ENCODE data around the gene KLHL20. TPM values are rescaled to one million over a fixed set of nuclear protein-coding genes. Genes with fewer than 3 reads are reported as not detected.
"Not testable (repeated sequence)": the region's sequence is repeated elsewhere in the genome, so short reads cannot be mapped to it uniquely, and the experiment has no call there.

The KLHL20 gene
- total and polyA plus RNA-seq, 8 donors, result 2.6 to 30.7 (median 9.4) TPM

GRCh38 chr1:173784997-173785396 lies 70.2 kb downstream of the KLHL20 start:
- Histone ChIP-seq H3K36me3 (peaks cover 24 to 91% (median 84%) of the 10 kb centered on the region in 4 donors), H3K27me3 (no peaks in the 10 kb centered on the region), H3K4me3 (no peak overlapping the region), H3K9me3 (no peaks in the 10 kb centered on the region), H3K4me1 (no peaks in the 10 kb centered on the region), H3K27ac (no peak overlapping the region)
- intact Hi-C loops (cut with DNase I; ENCODE audit: low total_unique reads), result no loop called here
- no peak for DNase-seq
- TF ChIP-seq POLR2AphosphoS5 (IDR thresholded peaks at IDR 0.05) (no peak), EP300 (IDR thresholded peaks at IDR 0.05) (no peak), CTCF (IDR thresholded peaks at IDR 0.05) (no peak), POLR2A (IDR thresholded peaks at IDR 0.05) (no peak)
- WGBS, 5 donors, result 94 to 98% (median 96%) methylated on average over 7 of the region's 7 CpGs

- intact Hi-C loops (cut with DNase I; ENCODE audit: low total_unique reads), result no loop called here
- Histone ChIP-seq H3K9me3 (no peaks in the 10 kb centered on the region), H3K27ac (no peak overlapping the region), H3K27me3 (no peaks in the 10 kb centered on the region), H3K4me1 (no peaks in the 10 kb centered on the region), H3K36me3 (peaks cover 7 to 46% (median 38%) of the 10 kb centered on the region in 4 donors), H3K4me3 (no peak overlapping the region)
- WGBS, 5 donors, result 97 to 99% (median 98%) methylated on average over 2 of the region's 2 CpGs
- no peak for DNase-seq
- TF ChIP-seq EP300 (IDR thresholded peaks at IDR 0.05) (no peak), POLR2A (IDR thresholded peaks at IDR 0.05) (no peak), POLR2AphosphoS5 (IDR thresholded peaks at IDR 0.05) (no peak), CTCF (IDR thresholded peaks at IDR 0.05) (no peak)
Observed at GRCh38 chr1:173789841-173790240, 75.1 kb downstream of the KLHL20 start.

- no peak overlapping the region for H3K4me3 ChIP-seq
- H3K36me3 ChIP-seq, result peaks cover 10 to 26% (median 12%) of the 10 kb centered on the region in 4 donors
- intact Hi-C loops (cut with DNase I; ENCODE audit: low total_unique reads), result no loop called here
- no peaks in the 10 kb centered on the region for H3K9me3 ChIP-seq
- no peaks in the 10 kb centered on the region for H3K4me1 ChIP-seq
- DNase-seq, result no peak
- H3K27me3 ChIP-seq, result no peaks in the 10 kb centered on the region
- no peak overlapping the region for H3K27ac ChIP-seq
- no peak for TF ChIP-seq EP300 (IDR thresholded peaks at IDR 0.05)
Observed at GRCh38 chr1:173798078-173798477, 83.3 kb downstream of the KLHL20 start.

- H3K4me1 ChIP-seq; H3K27ac ChIP-seq; DNase-seq; H3K4me3 ChIP-seq; H3K27me3 ChIP-seq; intact Hi-C loops (cut with DNase I; ENCODE audit: low total_unique reads); H3K9me3 ChIP-seq: not testable (repeated sequence)
- 91 to 100% (median 100%) methylated on average over 1 of the region's 1 CpG for WGBS, 5 donors
- peaks cover 10 to 29% (median 12%) of the 10 kb centered on the region in 4 donors for H3K36me3 ChIP-seq
Observed at GRCh38 chr1:173799995-173800394, 85.2 kb downstream of the KLHL20 start.

GRCh38 chr1:173802961-173803360 lies 88.2 kb downstream of the KLHL20 start:
- Histone ChIP-seq H3K27ac (no peak overlapping the region), H3K36me3 (peaks cover 19 to 54% (median 34%) of the 10 kb centered on the region in 4 donors), H3K9me3 (no peaks in the 10 kb centered on the region), H3K27me3 (no peaks in the 10 kb centered on the region), H3K4me1 (no peaks in the 10 kb centered on the region), H3K4me3 (no peak overlapping the region)
- 79 to 91% (median 83%) methylated on average over 2 of the region's 2 CpGs for WGBS, 5 donors
- intact Hi-C loops (cut with DNase I; ENCODE audit: low total_unique reads), result no loop called here
- DNase-seq, result no peak
- TF ChIP-seq POLR2AphosphoS5 (IDR thresholded peaks at IDR 0.05) (no peak), EP300 (IDR thresholded peaks at IDR 0.05) (no peak), POLR2A (IDR thresholded peaks at IDR 0.05) (no peak), CTCF (IDR thresholded peaks at IDR 0.05) (no peak)

- H3K36me3 ChIP-seq, result peaks cover 8 to 35% (median 26%) of the 10 kb centered on the region in 4 donors
- H3K9me3 ChIP-seq; H3K4me1 ChIP-seq; H3K27ac ChIP-seq; intact Hi-C loops (cut with DNase I; ENCODE audit: low total_unique reads); H3K4me3 ChIP-seq; H3K27me3 ChIP-seq; DNase-seq: not testable (repeated sequence)
- 93 to 97% (median 96%) methylated on average over 5 of the region's 5 CpGs for WGBS, 5 donors
Observed at GRCh38 chr1:173813654-173814053, 98.9 kb downstream of the KLHL20 start.
